WTC11 (cell line): ENCODE measurements around the gene TSPAN9. TPM values are rescaled to one million over a fixed set of nuclear protein-coding genes. Genes with fewer than 3 reads are reported as not detected.
A peak's percentile ranks its signal among the peaks of the same experiment; 100 is the strongest.

Experiments used
- ATAC-seq: fragments of 200-7000 bp; cut with Tn5 transposase; 2 replicates; pipeline ENCODE4 v1.10.0; 2021; ENCODE audit warnings: mild to moderate bottlenecking, moderate library complexity
- CTCF ChIA-PET: fragments of 300-600 bp; sonication (Branson Sonifier 250); formaldehyde crosslinking; loops from one replicate; lab custom pipeline; 2021; ENCODE audit warnings: antibody characterized with exemption; lab: Charles Lee
- POLR2A ChIA-PET: fragments of 350-600 bp; sonication (Branson Sonifier 250); formaldehyde crosslinking; loops from one replicate; lab custom pipeline; 2021; ENCODE audit warnings: antibody characterized with exemption; lab: Charles Lee
- DNase-seq: peaks from one replicate; pipeline ENCODE4 v3.0.0; 2021; ENCODE audit warnings: low spot score
- H3K27ac Mint-ChIP-seq: 2 replicates; pipeline ENCODE4 v1.8.0; 2021; ENCODE audit warnings: mixed read lengths
- H3K27me3 Mint-ChIP-seq: 2 replicates; pipeline ENCODE4 v1.8.0; 2021; ENCODE audit warnings: low read depth, mild to moderate bottlenecking, moderate library complexity, mixed read lengths
- H3K36me3 Mint-ChIP-seq: 2 replicates; pipeline ENCODE4 v1.8.0; 2021; ENCODE audit warnings: mixed read lengths
- H3K4me1 Mint-ChIP-seq: 2 replicates; pipeline ENCODE4 v1.8.0; 2022; ENCODE audit warnings: mixed read lengths
- H3K4me3 Mint-ChIP-seq: 2 replicates; pipeline ENCODE4 v1.8.0; 2021; ENCODE audit warnings: mild to moderate bottlenecking, moderate library complexity, mixed read lengths
- H3K9me3 Mint-ChIP-seq: 2 replicates; pipeline ENCODE4 v1.8.0; 2021; ENCODE audit warnings: mixed read lengths
- HMGA2 ChIP-seq: fragments of 250-450 bp; sonication (Bioruptor Pico); IDR thresholded peaks from 2 replicates; pipeline ENCODE4 v1.4.0; 2021; ENCODE audit warnings: mild to moderate bottlenecking, moderate library complexity
- IRF2 ChIP-seq: sonication (generic); formaldehyde crosslinking; IDR thresholded peaks from 2 replicates; pipeline ENCODE4 v1.8.0; 2022; ENCODE audit warnings: low read depth, missing genetic modification reagents, borderline replicate concordance
- MYBL2 ChIP-seq: sonication (generic); formaldehyde crosslinking; IDR thresholded peaks from 2 replicates; pipeline ENCODE4 v1.8.1; 2023; ENCODE audit warnings: mild to moderate bottlenecking, moderate library complexity, missing genetic modification reagents
- NR1H2 ChIP-seq: sonication (generic); formaldehyde crosslinking; IDR thresholded peaks from 2 replicates; pipeline ENCODE4 v1.9.0; 2021; ENCODE audit warnings: mild to moderate bottlenecking, moderate library complexity, missing genetic modification reagents
- RELA ChIP-seq: sonication (generic); formaldehyde crosslinking; IDR thresholded peaks from 2 replicates; pipeline ENCODE4 v1.8.1; 2022; ENCODE audit warnings: missing genetic modification reagents, mild to moderate bottlenecking, borderline replicate concordance
- TCF7 ChIP-seq: sonication (generic); formaldehyde crosslinking; IDR thresholded peaks from 2 replicates; pipeline ENCODE4 v1.8.0; 2022; ENCODE audit warnings: mild to moderate bottlenecking, low read depth, missing genetic modification reagents, moderate library complexity
- total RNA-seq: library from RNA; stranded (reverse); gene quantifications from 3 replicates; pipeline ENCODE4 v1.2.3, GENCODE V29; 2021
- TF ChIP-seq, protein P1 (sequence below): sonication (generic); formaldehyde crosslinking; IDR thresholded peaks from 2 replicates; pipeline ENCODE4 v1.8.0; 2022; ENCODE audit warnings: mild to moderate bottlenecking, missing genetic modification reagents
- TF ChIP-seq, protein P2 (sequence below): sonication (generic); formaldehyde crosslinking; IDR thresholded peaks from 2 replicates; pipeline ENCODE4 v1.8.1; 2023; ENCODE audit warnings: mild to moderate bottlenecking, missing genetic modification reagents, borderline replicate concordance
- TF ChIP-seq, protein P3 (sequence below): sonication (generic); formaldehyde crosslinking; IDR thresholded peaks from 2 replicates; pipeline ENCODE4 v1.8.1; 2023; ENCODE audit warnings: mild to moderate bottlenecking, missing genetic modification reagents

The TSPAN9 gene
- total RNA-seq, 1 experiment from 2014 or later: 27.6 TPM

DNA sequence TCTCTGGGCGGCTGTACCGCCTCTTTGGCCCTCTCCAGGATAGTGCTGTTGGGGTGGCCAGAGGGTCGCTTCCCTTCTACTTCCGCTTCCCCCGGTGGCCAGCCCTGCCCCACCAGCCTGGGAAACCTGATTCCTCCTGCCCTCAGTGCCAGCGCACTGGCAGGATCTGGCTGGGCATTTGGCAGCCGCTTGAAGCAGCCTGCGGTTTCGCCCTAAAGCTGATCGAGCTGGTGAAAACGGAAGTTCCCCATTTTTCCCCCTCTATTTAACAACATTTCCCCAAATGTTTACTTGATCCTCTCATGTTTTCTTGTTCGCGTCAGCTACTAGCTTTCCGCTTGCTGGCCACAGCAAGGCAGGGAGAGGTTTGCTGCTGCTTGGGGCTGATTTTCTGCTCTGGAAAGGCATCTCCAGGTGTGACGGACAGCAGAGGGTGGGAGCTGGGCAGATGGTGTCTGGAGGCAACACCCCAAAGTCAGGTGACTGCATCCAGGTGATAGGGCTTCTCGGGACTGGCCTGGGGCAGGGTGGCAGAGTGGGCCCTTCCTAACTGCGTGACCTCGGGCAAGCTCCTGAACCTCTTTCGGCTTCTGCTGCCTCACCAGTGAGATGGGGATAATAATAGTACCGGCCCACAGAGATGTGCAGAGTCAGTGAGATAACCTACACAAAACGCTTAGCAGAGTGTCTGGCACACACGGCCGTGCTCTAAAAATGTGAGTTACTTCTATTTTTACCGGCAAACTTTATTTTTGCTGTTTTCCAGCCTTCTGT is 53.1 kb downstream of the TSPAN9 start:
- DNase-seq (no peak), ATAC-seq (peak; percentile 14; the same call in 1 of the 2 replicates)
- peaks cover 9% of the 10 kb centered on the region for H3K9me3 Mint-ChIP-seq
- H3K27me3 Mint-ChIP-seq: no peaks in the 10 kb centered on the region
- peaks cover 25% of the 10 kb centered on the region for H3K4me1 Mint-ChIP-seq
- CTCF ChIA-PET: interaction anchor here (1.7 to 13.3 kb wide), 5 partner anchors 8 to 170 kb away, joined by 4 to 236 read pairs (median 10); no protein-coding TSS in a partner anchor
- POLR2A ChIA-PET: no interaction called here
- 0 out of 2 replicates have a peak, but pooled peaks cover 7% of the 10 kb centered on the region for H3K36me3 Mint-ChIP-seq
- TF ChIP-seq, protein P1, sequence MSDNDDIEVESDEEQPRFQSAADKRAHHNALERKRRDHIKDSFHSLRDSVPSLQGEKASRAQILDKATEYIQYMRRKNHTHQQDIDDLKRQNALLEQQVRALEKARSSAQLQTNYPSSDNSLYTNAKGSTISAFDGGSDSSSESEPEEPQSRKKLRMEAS (CRISPR knock-in tag): no peak
- TF ChIP-seq HMGA2 (no peak), TCF7 (CRISPR knock-in tag) (no peak), RELA (CRISPR knock-in tag) (no peak), NR1H2 (no peak), MYBL2 (CRISPR knock-in tag) (no peak)
- TF ChIP-seq, protein P2, sequence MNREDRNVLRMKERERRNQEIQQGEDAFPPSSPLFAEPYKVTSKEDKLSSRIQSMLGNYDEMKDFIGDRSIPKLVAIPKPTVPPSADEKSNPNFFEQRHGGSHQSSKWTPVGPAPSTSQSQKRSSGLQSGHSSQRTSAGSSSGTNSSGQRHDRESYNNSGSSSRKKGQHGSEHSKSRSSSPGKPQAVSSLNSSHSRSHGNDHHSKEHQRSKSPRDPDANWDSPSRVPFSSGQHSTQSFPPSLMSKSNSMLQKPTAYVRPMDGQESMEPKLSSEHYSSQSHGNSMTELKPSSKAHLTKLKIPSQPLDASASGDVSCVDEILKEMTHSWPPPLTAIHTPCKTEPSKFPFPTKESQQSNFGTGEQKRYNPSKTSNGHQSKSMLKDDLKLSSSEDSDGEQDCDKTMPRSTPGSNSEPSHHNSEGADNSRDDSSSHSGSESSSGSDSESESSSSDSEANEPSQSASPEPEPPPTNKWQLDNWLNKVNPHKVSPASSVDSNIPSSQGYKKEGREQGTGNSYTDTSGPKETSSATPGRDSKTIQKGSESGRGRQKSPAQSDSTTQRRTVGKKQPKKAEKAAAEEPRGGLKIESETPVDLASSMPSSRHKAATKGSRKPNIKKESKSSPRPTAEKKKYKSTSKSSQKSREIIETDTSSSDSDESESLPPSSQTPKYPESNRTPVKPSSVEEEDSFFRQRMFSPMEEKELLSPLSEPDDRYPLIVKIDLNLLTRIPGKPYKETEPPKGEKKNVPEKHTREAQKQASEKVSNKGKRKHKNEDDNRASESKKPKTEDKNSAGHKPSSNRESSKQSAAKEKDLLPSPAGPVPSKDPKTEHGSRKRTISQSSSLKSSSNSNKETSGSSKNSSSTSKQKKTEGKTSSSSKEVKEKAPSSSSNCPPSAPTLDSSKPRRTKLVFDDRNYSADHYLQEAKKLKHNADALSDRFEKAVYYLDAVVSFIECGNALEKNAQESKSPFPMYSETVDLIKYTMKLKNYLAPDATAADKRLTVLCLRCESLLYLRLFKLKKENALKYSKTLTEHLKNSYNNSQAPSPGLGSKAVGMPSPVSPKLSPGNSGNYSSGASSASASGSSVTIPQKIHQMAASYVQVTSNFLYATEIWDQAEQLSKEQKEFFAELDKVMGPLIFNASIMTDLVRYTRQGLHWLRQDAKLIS (CRISPR knock-in tag): no peak
- peak overlapping the region; percentile 53; the same call in 1 of the 2 replicates for H3K27ac Mint-ChIP-seq
- no peak overlapping the region for H3K4me3 Mint-ChIP-seq

DNA sequence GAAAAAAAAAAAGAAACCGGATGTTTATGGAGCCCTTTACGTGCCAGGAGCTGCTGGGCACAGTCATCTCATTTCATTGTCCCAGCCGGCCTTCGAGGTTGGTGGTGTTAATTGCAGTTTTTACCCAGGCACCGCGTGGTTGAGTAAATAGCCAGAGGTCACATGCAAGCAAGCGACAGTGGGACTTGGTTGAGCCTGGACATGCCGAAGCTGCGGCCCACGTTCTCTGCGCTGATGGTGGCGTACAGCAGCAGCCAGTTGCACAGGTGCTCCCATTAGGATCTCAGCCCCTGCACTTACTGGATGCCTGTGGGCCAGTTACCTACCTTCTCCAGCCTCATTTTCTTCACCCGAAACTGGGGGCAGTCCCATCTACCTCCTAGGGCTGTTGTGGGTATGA is 54.0 kb downstream of the TSPAN9 start:
- DNase-seq: no peak
- TF ChIP-seq, protein P3, sequence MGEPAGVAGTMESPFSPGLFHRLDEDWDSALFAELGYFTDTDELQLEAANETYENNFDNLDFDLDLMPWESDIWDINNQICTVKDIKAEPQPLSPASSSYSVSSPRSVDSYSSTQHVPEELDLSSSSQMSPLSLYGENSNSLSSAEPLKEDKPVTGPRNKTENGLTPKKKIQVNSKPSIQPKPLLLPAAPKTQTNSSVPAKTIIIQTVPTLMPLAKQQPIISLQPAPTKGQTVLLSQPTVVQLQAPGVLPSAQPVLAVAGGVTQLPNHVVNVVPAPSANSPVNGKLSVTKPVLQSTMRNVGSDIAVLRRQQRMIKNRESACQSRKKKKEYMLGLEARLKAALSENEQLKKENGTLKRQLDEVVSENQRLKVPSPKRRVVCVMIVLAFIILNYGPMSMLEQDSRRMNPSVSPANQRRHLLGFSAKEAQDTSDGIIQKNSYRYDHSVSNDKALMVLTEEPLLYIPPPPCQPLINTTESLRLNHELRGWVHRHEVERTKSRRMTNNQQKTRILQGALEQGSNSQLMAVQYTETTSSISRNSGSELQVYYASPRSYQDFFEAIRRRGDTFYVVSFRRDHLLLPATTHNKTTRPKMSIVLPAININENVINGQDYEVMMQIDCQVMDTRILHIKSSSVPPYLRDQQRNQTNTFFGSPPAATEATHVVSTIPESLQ: no peak
- TF ChIP-seq, protein P2 (CRISPR knock-in tag): no peak
- TF ChIP-seq IRF2 (CRISPR knock-in tag) (no peak), MYBL2 (CRISPR knock-in tag) (no peak)
- TF ChIP-seq, all 79 proteins: peak for 0
- Mint-ChIP-seq H3K27me3 (no peaks in the 10 kb centered on the region), H3K4me1 (peaks cover 28% of the 10 kb centered on the region), H3K4me3 (no peak overlapping the region), H3K9me3 (peaks cover 9% of the 10 kb centered on the region), H3K36me3 (0 out of 2 replicates have a peak, but pooled peaks cover 7% of the 10 kb centered on the region), H3K27ac (peak overlapping the region; percentile 70)
- ChIA-PET CTCF (interaction anchor here (0.6 to 13.3 kb wide), 4 partner anchors 58 to 1906 kb away, joined by 3 to 236 read pairs (median 31); no protein-coding TSS in a partner anchor), POLR2A (no interaction called here)
- ATAC-seq: no peak
